K562 (cell line): Measurements from ENCODE around the gene LRRC4. TPM values are rescaled to one million over a fixed set of nuclear protein-coding genes. Genes with fewer than 3 reads are reported as not detected.

Experiments
- AFF1 ChIP-seq, 2 experiments: fragments of 450-650 bp; IDR thresholded peaks; 2 replicates each; pipeline ENCODE4 v1.6.1; 2018; ENCODE audit warnings: mild to moderate bottlenecking in 2 of 2, low read depth in 1 of 2; ENCODE audit not compliant: partially characterized antibody in 2 of 2
- ARID4B ChIP-seq: sonication (generic); formaldehyde crosslinking; IDR thresholded peaks from 2 replicates; pipeline ENCODE4 v1.8.0; 2022; ENCODE audit warnings: mild to moderate bottlenecking, missing genetic modification reagents
- ARNT ChIP-seq, 2 experiments: fragments of 450-650 bp; IDR thresholded peaks; 2 replicates each; pipeline ENCODE4 v1.6.1; 2016; ENCODE audit warnings: mild to moderate bottlenecking in 1 of 2
- CREM ChIP-seq: IDR thresholded peaks from 2 replicates; pipeline ENCODE4 v1.6.1; 2014; ENCODE audit warnings: antibody characterized with exemption, low read depth
- DMBX1 ChIP-seq: fragments of 250-450 bp; sonication (Bioruptor Pico); IDR thresholded peaks from 2 replicates; pipeline ENCODE4 v1.8.0; 2022; ENCODE audit warnings: inconsistent platforms, mild to moderate bottlenecking, moderate library complexity, borderline replicate concordance
- EP300 ChIP-seq: IDR thresholded peaks from 2 replicates; pipeline ENCODE4 v1.6.1; 2012; ENCODE audit warnings: low read length, improper control_type of control experiment
- HDAC3 ChIP-seq: fragments of 450-650 bp; IDR thresholded peaks from 2 replicates; pipeline ENCODE4 v1.6.1; 2018; ENCODE audit warnings: borderline replicate concordance, mild to moderate bottlenecking, moderate library complexity; ENCODE audit not compliant: partially characterized antibody
- HNRNPUL1 ChIP-seq: fragments of 200-400 bp; formaldehyde crosslinking; IDR thresholded peaks from 2 replicates; pipeline ENCODE4 v1.6.1; 2017; ENCODE audit warnings: low read length
- KDM1A ChIP-seq, 2 experiments: fragments of 450-650 bp; IDR thresholded peaks; 2 replicates each; pipeline ENCODE4 v1.6.1; 2016; ENCODE audit warnings: mild to moderate bottlenecking in 2 of 2
- KLF16 ChIP-seq: IDR thresholded peaks from 2 replicates; pipeline ENCODE4 v1.6.1; 2016; ENCODE audit warnings: antibody characterized with exemption
- NFATC3 ChIP-seq: fragments of 450-650 bp; IDR thresholded peaks from 2 replicates; pipeline ENCODE4 v1.6.1; 2017; ENCODE audit warnings: mild to moderate bottlenecking
- PML ChIP-seq: IDR thresholded peaks from 2 replicates; pipeline ENCODE4 v1.6.1; 2012; ENCODE audit warnings: low read length, inconsistent platforms
- RFX7 ChIP-seq: fragments of 250-450 bp; sonication (Bioruptor Pico); IDR thresholded peaks from 2 replicates; pipeline ENCODE4 v1.5.1; 2021; ENCODE audit warnings: mild to moderate bottlenecking
- SMAD4 ChIP-seq: fragments of 250-450 bp; sonication (Bioruptor Pico); conservative IDR thresholded peaks from 2 replicates; pipeline ENCODE4 v1.8.0; 2021; ENCODE audit warnings: inconsistent platforms, mild to moderate bottlenecking, moderate library complexity
- TEAD1 ChIP-seq, 2 experiments: fragments of 450-650 bp in 1 of 2; sonication (generic) in 1 of 2; formaldehyde crosslinking; IDR thresholded peaks; 2 replicates each; pipeline versions ENCODE4 v1.4.0 to v1.8.0; 2020 to 2022; ENCODE audit warnings: mild to moderate bottlenecking in 2 of 2, missing genetic modification reagents in 1 of 2
- TEAD2 ChIP-seq: fragments of 450-650 bp; IDR thresholded peaks from 2 replicates; pipeline ENCODE4 v1.6.1; 2016; ENCODE audit warnings: missing genetic modification characterization, control low read depth, missing compliant biosample characterization
- TRIM28 ChIP-seq: fragments of 450-650 bp; IDR thresholded peaks from 2 replicates; pipeline ENCODE4 v1.6.1; 2017
- ZEB2 ChIP-seq: fragments of 450-650 bp; IDR thresholded peaks from 2 replicates; pipeline ENCODE4 v1.6.1; 2016
- polyA plus RNA-seq, 8 experiments: library from polyadenylated mRNA; depleted of rRNA in 4 of 8; stranded (reverse) in 5 of 8; unstranded in 3 of 8; fragments of >200 nt; fragmentation: Nextera tagmentation in 2 of 8; fragmentation: Illumina TruSeq in 1 of 8; extraction: Ambion mirVana in 2 of 8; extraction: Trizol in 1 of 8; gene quantifications; 2 replicates each; pipeline versions ENCODE4 v1.2.1 to v1.2.3, GENCODE V29; 2011 to 2014; ENCODE audit warnings: inconsistent platforms in 1 of 8, missing spikeins in 1 of 8
- total RNA-seq, 7 experiments: library from RNA; depleted of rRNA in 6 of 7; stranded (reverse); fragments of >200 nt in 6 of 7; fragmentation: Illumina TruSeq in 2 of 7; extraction: Trizol in 2 of 7; gene quantifications; 2 replicates each; pipeline versions ENCODE4 v1.2.1 to v1.2.3, GENCODE V29; 2011 to 2021; ENCODE audit warnings: low replicate concordance in 1 of 7
- TF ChIP-seq, protein P1 (sequence below): fragments of 450-650 bp; formaldehyde crosslinking; IDR thresholded peaks from 2 replicates; pipeline ENCODE4 v1.4.0; 2022; ENCODE audit warnings: missing genetic modification characterization

The LRRC4 gene
- total and polyA plus RNA-seq, 9 of the 15 experiments (the other 6 are each of a cell fraction or from before 2014, with no cell fraction given): 0.04 to 0.11 TPM; not detected in 7

DNA sequence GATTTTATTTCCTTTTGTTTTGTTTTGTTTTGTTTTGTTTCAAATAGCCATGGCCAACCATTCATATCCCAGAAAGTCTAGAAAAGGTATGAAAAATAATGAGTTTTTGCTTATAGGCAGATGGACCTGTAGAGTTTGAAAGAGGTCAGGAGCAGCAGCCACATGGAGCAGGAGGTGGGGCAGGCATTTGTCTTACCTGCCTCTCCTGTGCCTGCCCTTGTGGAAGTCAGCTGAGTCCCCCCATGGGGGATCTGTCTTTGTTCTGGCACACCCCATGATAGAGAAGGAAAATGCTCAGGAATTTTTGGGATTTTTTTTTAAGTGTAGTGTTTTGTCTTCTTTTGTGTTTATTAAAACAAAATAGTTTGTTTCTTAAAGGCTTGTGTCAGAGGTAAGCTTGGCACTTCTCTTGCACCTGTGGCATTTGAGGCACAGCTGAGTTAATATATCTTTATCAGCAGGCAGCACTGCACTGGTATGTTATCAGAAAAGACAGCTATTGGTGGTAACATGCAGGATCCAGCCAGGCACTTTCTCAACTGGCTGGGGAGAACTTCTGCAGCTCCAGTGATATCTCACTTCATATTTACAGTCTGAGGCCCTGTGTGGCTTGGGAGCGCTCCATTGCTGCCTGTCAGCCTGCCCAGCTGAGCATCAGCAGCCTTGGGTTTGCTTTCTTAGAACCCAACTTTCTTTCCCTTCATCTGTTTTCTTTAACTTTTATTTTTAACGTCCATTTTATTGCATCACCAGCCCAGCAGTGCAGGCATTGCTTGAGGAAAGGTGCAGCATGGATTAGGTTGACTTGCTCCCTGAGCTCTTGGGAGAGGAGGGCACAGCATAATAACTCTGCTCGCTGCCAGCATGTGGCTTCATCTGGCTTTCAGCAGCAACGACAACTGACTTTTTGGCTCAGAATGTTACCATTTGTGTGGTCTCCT is 44.4 kb downstream of the LRRC4 start (continued):
- TF ChIP-seq ARID4B (CRISPR knock-in tag): no peak
- TF ChIP-seq RFX7 (CRISPR knock-in tag): no peak
- 0 out of 4 replicates have a peak, but pooled peaks of 1 of the 2 experiments have one; percentile 31 for TF ChIP-seq ARNT (IDR thresholded peaks at IDR 0.05)
- peak in 1 of 2 experiments; percentile 56; a peak in 1 of 4 replicates for TF ChIP-seq KDM1A (IDR thresholded peaks at IDR 0.05)
- TF ChIP-seq DMBX1 (CRISPR knock-in tag): peak; percentile 52; the same call in 1 of the 2 replicates
- TF ChIP-seq HDAC3: peak; percentile 63
- TF ChIP-seq KLF16: peak; percentile 94
- peak; percentile 85 for TF ChIP-seq EP300
- TF ChIP-seq SMAD4 (CRISPR knock-in tag): peak; percentile 92
- peak; percentile 80 to 95; a peak in 3 of 4 replicates for TF ChIP-seq TEAD1 (CRISPR knock-in tag; IDR thresholded peaks at IDR 0.05)
- 0 out of 2 replicates have a peak, but pooled peaks have one; percentile 49 for TF ChIP-seq CREM
- TF ChIP-seq TEAD2 (tag): peak; percentile 78
- TF ChIP-seq, protein P1, sequence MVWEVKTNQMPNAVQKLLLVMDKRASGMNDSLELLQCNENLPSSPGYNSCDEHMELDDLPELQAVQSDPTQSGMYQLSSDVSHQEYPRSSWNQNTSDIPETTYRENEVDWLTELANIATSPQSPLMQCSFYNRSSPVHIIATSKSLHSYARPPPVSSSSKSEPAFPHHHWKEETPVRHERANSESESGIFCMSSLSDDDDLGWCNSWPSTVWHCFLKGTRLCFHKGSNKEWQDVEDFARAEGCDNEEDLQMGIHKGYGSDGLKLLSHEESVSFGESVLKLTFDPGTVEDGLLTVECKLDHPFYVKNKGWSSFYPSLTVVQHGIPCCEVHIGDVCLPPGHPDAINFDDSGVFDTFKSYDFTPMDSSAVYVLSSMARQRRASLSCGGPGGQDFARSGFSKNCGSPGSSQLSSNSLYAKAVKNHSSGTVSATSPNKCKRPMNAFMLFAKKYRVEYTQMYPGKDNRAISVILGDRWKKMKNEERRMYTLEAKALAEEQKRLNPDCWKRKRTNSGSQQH (CRISPR knock-in tag): no peak
- no peak for TF ChIP-seq TRIM28
- no peak for TF ChIP-seq NFATC3
- TF ChIP-seq AFF1 (IDR thresholded peaks at IDR 0.05; ENCODE audit: low read depth in 1 of 2, partially characterized antibody in 2 of 2): no peak
- TF ChIP-seq ZEB2: peak; percentile 52; the same call in 1 of the 2 replicates
- peak; percentile 95 for TF ChIP-seq PML
- no peak for TF ChIP-seq HNRNPUL1
